HL-60/S4 (cell line): ENCODE data around the gene ISCU.

Experiments
- in situ Hi-C: fragments of 300-500 bp; cut with MboI; formaldehyde crosslinking; loops from 2 replicates; pipeline ENCODE4 v1.14.3; 2022; ENCODE audit warnings: low sequenced_read_pairs

Gene ISCU

DNA sequence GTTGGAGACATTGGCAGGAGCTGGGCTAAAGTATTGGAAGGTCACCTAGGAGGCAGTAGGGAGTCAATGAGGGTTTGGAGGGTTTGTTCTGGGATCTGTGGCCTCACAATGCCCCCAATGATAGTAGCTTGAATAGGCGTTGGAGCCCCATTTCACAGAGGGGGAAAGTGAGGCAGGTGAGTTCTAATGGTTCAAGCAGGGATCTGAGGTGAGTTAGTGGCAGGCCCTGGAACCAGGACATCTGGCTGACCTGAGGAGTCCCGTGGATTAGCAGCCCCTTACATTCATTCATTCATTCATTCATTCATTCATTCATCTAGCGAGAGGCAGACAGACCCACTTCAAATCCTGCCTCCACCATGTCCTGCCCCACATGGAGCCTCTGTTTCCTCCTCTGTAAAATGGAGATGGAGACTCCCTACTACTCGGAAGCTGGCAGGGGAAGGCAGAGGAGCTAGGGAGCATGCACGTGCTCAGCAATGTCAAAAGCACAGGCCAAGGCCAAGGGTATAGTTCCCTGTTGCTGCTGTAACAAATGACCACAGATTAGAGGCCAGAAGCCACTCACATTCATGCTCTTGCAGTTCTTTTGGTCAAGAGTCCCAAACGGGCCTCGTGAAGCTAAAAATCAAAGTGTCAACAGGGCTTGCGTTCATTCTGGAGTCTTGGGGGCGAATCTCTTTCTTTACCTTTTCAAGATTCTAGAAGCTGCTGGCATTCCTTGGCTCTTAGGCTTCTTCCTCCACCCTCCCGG is 37.7 kb downstream of the ISCU start:
- in situ Hi-C loops = no loop called here

DNA sequence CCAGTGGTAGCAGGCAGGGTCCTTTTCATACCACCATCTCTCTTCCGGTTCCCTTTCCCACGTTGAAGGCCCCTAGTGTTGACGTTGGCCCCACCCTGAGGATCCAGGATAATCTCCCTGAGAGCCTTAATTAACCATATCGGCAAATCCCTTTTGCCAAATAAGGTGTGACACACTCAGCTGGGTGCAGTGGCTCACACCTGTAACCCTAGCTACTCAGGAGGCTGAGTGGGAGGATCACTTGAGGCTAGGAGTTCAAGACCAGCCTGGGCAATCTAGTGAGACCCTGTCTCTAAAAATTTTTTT is 38.3 kb downstream of the ISCU start:
- in situ Hi-C loops = no loop called here

DNA sequence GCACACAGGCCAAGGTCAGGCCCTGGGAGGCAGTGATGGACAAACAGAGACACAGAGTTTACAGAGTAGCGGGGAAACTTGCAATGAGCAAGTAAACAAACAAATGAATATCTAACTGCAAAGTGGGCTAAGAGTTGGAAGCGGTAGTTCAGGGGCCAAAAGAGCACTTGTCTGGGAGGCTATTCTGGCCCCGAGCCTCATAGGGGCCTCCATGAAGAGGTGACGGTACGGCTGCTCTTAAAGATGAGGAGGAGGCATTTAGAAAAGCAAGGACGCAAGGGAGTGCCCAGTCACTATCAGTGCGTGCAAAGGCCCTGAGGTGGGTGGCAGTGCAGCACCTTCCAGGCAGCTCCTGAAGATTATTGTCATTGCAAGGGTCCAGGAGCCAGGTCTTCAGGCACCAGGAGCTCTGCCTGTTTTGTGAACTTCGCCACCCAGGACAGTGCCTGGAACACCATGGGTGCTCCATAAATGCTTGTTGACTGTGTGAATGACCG is 39.9 kb downstream of the ISCU start:
- in situ Hi-C loops = no loop called here

DNA sequence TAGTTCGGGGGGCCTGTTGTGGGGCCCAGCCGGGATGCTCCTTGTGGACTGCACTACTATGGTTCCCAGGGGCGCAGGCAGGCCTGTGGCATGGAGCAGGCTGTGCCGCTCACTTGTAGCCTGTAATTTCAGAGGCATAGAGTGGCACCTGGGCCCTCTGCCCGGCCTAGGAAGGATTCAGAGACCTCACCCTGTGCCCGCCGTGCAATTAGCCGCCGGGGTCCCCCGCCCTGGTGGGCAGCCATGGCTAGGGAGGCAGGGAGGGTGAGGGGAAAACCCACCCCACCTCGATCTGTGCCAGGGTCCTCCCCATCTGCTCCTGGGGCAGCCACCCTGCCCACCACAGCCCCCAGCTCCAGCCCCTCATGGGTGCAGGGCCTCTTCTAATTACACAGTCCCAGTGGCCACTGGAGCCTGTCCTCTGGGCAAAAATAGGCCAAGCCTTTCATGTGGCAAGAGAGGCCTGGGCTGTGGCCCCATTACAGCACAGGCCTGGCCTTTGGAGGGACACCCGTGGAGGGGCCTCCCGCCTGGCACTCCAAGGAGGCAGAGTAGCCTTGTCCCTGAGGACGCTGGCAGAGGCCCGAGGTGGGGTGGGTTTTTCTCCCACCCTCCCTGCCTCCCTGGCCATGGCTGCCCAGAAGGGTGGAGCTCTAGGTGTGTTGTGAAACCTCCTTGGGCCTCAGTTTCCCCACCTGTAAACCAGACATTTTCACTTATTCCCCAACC is 40.7 kb downstream of the ISCU start:
- in situ Hi-C loops = no loop called here

DNA sequence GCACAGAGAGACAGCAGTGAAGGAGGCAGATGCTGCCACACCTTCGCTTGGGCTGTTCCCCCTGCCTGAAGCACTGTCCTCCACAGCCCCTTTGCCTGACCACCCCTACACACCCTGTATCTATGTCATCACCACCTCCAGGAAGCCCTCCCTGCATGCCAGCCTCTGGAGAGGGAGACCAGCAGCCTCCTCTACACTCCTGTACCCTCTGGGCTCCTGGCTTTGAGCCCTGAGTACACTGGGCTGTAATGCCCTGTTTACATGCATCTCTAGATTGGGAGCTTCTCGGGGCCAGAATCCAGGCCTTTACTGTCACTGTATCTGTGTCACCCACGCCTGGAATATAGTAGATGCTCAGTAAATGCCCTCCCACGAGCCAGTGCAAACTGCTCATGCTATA is 41.3 kb downstream of the ISCU start:
- in situ Hi-C loops = no loop called here

DNA sequence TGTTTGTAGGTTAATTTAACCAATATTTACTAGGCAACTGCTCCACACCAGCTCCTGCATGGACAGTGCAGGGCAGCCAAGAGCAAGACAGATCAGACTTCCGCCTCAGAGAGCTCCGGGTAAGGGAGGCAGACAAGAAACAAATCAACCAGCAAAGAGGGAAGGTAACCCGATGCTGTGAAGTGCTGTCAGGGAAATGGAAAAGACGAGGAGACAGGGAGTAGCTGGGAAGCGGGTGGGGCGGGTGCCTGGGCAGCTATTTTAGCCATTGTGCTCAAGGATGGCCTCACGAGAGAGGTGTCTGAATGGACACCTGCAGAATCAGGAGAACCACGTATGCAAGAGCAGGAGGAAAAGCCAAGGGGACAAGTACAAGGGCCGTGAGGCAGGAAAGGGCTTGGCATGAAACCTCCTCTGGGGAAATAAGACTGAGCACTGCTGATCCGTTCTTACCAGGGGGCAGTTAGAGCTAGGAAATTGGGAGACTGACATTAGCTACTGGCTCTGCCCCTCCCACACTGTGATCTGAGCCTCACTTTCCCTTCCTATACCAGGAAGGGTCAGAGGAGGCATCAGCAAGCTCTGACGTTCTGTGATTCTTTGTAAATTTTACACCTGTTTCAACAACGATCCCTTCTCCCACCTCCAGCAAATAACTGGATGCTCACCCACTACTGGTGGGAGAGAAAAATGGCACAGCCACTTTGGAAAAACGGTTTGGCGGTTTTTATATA is 42.0 kb downstream of the ISCU start:
- in situ Hi-C loops = no loop called here

DNA sequence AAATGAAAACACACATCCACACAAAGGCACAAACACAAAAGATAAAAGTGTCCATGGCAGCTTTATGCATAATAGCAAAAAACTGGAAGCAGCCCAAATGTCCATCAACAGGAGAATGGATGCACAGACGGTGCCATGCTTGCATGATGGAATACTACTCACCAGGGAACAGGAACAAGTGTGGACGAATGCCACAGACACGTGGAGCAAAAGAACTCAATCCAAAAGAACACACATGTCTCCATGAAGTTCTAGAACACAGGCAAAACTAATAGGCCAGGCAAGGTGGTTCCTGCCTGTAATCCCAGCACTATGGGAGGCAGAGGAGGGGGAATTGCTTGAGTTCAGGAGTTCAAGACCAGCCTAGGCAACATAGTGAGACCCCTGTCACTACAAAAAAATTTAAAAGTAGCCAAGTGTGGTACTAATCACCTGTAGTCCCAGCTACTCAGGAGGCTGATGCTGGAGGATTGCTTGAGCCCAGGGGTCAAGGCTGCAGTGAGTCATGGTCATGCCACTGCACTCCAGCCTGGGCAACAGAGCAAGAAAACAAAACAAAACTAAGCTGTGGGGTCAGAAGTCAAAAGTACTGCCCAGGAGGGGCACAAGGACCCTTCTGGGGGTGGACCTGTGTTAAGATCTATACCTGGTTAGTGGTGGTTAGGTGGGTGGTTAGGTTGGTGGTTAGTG is 42.7 kb downstream of the ISCU start:
- in situ Hi-C loops = no loop called here

DNA sequence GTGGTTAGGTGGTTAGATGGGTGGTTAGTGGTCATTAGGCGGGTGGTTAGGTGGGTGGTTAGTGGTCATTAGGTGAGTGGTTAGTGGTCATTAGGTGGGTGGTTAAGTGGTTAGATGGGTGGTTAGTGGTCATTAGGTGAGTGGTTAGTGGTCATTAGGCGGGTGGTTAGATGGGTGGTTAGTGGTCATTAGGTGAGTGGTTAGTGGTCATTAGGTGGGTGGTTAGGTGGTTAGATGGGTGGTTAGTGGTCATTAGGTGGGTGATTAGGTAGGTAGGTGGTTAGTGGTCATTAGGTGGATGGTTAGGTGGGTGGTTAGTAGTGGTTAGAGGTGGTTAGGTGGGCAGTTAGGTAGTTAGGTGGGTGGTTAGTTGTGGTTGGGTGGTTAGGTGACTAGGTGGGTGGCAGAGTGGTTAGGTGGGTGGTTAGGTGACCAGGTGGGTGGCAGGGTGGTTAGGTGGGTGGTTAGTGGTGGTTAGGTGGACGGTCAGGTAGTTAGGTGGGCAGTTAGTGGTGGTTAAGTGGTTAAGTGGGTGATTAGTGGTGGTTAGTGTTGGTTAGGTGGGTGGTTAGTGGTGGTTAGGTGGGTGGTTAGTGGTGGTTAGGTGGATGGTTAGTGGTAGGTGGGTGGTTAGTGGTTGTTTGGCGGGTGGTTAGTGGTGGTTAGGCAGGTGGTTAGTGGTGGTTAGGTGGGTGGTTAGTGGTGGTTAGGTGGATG is 43.5 kb downstream of the ISCU start:
- in situ Hi-C loops = no loop called here

DNA sequence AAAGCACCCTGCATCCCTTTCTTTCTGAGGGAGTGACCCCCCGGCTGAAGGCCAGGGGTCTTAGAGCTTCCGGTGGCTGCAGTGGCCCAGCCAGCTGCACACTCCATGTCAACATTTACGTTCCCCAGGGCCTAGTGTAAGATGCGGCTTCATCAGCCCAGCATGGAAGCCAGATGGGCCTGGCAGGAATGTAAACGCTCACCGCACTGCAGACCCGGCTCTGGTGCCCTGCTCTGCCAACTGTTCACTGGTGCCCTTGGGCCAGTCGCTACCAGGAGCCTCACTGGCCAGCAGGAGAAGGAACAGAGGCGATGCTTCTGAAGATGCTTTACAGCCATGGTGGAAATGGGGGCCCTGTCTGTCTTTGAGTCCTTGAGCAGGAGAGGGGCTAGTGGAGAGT is 44.1 kb downstream of the ISCU start:
- in situ Hi-C loops = no loop called here

DNA sequence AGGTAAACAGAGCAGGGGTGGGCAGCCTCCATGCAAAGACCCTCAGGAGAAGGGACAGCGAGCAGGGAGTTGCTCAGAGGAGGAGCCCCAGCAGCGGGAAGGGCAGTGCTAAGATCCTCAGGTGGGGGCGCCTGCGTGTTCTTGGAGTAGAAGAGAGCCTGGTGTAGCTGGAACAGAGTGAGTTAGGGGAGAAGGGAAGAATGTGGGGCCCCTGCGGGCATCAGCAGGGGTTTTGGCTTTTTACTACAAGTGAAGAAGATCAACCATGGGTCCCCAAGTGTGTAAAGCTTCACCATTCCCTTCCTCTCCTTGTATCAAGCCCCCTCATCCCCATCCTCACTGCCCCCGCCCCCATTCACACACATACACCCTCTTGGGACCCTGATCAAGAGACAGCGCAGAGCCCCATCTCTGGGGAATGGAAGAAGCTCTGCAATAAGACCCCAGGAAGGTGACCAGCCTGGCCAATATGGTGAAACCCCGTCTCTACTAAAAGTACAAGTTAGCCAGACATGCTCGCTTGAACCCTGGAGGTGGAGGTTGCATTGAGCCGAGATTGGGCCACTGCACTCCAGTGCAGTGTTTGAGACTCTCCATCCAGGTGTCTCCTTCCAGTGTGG is 45.7 kb downstream of the ISCU start:
- in situ Hi-C loops = no loop called here

DNA sequence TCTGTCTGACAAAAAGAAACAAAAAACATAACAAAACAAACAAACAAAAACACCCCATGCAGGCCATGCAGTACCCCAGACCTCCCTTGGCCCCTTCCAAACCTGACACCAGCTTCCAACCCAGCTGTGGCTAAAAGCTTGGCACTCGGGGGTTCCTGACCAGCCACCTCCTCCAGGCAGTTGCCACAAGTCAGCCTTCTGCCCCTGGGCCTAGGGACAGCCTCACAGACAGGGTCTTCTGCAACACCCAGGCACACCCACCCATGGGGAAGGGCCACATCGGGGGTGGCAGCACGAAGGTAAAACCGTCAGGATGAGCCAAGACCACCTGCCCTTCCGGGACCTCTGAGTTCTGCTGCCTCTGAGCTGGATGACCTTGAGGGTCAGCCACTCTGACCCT is 46.2 kb downstream of the ISCU start:
- in situ Hi-C loops = no loop called here

DNA sequence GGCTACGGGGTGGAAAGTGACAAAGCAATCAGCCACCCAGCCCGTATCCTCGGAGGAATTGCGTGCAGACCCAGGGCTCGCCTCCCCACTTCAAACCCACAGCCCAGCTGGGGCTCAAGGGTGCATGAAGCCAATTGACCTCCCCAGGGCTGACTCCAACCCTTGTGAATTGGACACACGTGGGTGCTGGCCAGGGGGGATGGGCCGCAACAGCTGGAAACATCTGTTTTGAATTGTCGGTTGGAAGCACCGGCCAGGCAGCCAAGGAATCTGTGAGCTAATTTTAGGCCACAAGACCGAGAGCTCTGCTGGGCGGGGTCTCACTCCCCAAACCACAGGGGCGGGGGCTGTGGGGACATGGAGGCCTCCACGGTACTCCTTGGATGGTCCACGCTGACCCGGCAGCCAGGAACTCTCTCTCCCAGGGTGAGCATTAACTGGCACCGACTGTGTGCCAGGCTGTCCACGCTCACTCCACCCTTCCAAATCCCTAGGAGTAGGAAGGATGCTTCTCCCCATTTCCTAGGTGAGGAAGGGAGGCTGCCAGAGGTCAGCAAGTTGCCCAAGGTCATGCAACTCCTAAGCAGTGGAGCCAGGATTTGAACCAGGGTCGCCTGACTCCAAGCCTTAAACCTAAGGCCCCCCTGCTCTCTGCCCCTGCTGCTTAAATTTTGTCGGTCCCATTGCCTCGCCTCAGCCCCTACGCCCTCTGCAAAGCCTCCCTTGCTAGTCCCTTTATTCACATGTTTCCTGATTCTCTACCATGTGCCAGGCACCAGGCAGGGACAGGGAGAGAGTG is 47.3 kb downstream of the ISCU start:
- in situ Hi-C loops = no loop called here

DNA sequence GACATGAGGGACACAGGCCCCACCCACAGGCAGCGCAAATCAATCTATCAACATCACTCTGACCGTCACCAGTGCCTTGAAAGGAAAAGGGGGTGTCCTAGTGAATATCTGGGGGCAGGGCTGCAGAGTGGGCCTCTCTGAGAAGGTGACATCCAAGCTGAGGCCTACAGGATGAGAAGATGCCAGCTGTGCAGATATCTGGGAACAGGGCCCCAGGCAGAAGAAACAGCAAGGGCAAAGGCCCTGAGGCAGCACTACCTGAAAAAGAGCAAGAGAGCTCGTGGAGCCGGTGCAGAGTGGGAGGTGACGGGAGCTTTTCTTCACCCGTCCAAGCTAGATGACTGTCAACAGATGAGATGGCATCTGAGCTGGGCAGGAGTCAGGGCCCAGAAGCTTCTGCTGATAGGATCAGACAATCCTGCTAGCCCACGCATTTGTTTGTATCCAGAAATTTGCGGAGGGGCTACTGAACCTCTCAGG is 48.0 kb downstream of the ISCU start:
- in situ Hi-C loops = no loop called here

DNA sequence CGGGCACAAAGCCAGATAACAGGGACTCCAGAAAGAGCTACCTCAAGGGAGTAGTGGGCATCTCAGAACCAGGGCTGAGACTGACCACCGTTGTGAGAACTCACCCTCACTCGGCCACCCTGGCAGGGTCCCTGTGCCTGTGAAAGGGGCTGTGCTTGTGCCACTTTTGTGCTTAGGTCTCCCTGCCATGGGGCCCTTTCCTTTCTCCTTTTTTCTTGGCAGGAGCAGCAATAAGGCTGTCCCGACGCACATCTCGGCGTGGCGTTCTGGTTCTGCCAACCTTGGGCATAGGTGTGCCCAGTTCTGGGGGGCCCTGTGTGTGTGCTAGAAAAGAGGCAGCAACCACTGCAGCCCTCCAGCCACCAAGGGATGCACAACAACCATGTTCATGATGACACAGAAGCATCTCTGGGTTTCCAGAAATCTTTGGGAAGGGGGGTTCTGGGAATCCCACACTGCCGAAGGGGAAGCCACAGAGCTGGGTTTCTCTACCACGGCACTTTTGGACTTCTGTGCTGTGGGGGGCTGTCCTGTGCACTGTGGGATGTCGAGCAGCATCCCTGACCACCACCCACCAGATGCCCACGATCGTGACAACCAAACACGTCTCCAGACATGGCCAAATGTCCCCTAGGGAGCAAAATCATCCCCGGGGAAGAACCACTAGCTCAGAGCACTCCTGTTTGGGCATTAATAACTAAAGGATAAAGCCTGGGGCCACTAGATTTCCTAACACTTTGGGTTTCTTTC is 48.6 kb downstream of the ISCU start:
- in situ Hi-C loops = no loop called here

DNA sequence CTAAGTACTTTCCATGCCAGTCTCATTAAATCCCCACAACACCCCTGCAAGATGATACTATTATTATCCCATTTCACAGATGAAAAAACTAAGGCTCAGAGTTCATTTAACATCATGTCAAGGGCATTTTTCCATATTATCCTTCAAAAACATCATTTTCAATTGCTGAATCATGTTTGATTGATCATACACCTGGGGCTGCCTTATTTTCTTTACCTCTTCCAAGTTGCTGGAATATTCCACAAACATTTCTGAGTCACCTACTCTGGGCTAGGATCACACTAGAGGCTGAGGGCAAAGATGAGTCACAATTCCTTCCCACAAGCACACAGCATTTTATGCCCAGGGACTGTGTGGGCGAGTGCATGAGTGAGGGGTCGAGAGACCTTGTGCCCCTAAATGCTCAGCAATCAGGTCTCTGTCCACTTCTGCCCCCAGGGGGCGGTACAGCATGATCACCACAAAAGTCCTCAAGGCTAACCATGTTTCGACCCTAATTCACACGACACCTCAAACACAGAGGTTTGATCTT is 49.6 kb downstream of the ISCU start:
- in situ Hi-C loops = no loop called here

DNA sequence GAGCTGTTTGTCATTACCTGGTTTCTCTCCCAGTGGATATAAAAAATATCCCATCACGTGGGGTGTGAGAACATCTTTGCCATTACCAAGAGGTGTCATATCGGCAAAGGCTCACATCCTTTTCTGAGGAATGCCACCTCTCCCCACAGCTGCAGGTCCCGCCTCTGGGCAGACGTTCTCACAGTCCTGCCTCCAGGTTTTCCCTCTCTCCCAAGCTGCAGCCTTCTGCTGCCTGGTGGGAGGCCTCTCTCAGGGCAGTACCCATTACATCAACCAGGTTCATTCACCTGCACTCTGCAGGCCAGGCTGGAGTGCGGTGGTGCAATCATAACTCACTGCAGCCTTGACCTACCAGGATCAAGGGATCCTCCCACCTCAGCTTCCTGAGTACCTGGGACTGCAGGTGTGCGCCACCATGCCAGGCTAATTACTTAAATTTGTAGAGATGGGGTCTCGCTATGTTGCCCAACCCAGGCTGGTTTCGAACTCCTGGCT is 50.4 kb downstream of the ISCU start:
- in situ Hi-C loops = no loop called here

DNA sequence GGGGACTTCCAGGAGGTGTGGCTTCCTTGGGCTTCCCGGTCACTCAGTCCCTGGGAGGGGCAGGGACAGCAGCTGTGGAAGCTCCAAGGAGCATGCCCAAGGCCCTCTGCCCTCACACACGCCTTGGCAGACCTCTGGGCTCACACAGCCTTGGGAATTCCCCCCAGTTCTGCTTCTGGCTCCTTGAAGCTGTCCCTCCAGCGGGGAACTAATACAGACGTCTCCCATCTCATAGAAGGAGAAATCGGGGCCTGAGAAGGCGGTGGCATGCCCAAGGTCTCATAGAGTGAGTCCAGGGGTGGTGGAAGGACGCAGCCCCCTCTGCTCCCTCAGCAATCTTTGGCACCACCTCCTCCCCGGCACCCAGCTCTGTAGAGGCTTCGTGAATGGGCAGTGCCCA is 51.2 kb downstream of the ISCU start:
- in situ Hi-C loops = no loop called here

DNA sequence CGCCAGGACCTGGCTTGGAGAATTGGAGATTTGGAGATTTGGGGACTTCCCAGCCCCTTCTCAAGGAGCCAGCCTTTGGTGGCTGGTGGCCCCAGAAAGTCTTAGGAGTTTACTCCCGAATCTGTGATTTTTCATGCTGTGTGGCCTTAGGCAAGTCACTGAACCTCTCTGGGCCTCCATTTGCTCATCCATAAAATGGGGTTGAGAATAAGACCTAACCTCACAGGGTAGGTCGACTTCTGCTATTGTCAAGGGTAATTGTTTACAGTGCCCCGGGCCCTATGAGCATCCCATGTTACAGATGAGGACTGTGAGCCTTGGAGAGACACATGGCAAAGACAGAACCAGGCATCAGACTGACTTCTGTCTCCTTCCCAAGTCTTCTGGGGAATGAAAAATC is 51.6 kb downstream of the ISCU start:
- in situ Hi-C loops = no loop called here
